Measurements from ENCODE around the gene SPRTN.

Gene SPRTN

DNA sequence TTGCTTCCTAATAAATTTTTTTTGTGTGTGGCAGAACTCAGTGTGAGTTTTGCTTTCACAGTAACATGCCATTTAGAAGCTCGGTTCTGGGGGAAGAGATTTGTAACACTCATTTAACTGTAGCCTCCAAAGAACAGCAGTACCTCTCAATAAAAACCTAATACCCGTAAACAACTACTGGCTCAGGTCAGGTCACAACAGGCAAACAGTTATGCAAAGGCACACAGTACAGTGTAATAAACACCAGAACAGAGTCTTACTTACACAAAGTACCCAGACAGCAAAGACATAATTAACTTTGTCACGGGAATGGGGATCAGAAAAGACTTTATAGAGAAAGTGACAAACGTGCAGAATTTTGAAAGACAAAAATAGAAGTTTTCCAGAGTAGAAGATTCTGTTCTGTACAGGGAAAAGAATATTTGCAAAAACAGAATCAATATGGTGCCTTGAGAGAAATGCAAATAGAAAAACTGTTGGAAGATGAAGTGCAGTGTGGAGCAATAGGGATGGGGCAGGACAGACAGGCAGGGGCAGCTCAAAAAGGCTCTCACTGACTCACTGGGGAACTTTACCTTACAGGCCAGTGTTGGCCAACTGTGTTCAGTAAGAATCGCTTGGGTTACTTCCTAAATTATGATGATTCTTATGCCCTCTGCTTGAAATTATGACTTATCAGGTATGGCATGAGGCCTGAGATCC, 45.2 kb downstream of the SPRTN start:
- no peak for DNase-seq

DNA sequence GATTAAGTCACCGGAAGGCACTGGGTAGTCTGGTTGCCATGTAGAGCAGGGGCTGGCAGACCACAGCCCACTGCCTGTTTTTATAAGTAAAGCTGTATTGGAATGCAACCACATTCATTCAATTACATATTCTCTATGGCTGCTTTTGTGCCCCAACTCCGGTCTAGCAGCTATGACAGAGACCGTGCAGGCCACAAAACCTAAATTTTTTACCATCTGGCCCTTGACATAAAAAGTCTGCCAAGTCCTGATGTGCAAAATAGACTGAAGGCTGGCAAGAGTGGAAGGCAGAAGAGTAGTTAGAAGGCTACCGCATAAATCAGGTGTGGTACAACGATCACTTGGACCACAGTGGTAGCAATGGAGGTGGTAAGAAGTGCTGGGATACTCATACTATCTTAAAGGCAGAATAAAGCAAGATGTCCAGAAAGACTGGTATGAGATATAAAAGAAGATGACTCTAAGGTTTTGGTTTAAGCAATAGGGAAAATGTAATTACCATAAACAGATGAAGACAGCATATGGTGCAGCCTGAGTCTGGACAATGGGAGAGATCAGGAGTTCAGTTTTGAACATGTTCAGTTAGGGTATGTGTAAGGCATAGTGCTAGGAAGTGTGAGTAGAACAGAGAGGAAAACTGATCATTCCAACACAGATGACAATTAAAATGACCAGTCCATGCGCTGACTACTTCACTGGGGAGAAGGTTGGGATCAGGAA, 46.8 kb downstream of the SPRTN start:
- DNase-seq, result no peak

DNA sequence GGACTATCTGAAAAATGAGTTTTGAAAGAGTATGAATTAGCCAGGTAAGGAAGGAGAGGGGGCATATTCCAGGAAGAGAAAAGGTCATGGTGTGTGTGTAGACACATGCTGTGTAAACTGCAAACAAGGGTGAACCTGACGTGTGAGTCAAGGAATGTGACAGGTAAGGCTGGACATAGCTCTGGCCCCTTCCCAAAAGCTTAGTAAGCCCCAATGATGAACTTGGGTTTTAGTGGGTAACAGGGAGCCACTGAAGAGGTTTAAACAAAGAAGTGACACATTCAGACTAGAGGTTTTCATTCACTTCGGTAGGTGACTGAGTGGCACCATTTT, 47.3 kb downstream of the SPRTN start:
- no peak for DNase-seq

DNA sequence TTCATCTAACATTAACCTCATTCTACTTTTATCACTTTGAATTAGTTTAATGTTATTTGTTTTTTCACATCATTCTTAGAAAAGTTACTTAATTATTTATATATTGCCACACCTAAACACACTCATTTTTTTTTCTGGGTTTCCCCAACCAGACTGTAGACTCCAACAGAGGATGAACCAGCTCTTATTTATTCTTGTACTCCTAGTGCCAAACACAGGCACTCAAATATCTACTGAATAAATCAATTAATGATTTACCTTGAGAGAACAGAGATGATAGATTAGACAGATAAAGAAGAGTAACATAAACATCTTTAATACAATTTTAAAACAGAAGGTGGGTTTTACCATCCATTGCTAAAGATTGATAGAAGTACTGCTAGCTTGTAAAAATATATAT, 48.4 kb downstream of the SPRTN start:
- no peak for DNase-seq

DNA sequence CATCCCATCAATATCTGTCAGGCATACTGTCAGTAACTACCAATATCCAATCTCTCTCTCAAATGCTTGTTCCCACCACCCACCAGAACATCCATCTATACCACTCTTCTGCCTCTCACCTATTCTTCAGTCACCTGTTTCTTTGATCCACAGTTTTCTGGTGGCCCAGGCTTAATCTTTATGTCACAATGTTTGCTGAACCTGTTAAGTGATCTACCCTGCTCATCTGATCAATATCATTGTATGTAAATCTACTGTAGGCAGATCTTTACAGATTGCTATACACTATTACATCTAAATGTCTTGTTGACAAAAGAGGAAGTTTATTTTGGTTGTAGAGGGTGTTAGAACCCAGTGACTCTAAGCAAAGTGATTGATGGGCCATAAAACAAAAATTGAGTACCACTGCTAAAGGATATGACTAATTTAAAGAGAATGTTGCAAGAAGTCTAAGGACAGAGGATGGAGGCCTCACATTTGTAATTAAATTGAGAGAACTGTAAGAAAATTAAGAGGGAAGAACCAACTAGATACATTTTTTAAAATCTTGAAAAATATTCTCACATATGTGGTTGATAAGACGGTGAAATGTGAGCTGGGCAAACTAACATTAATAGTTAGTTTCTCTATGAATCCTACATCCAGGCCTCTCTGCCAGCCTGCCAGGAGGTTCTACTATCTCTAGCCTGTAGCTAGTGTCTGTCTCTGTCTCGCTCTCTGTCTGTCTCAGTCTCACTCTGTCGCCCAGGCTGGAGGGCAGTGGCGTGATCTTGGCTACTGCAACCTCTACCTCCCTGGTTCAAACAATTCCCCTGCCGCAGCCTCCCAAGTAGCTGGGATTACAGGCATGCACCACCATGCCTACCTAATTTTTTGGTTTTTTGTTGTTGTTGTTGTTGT, 49.9 kb downstream of the SPRTN start:
- no peak for DNase-seq

DNA sequence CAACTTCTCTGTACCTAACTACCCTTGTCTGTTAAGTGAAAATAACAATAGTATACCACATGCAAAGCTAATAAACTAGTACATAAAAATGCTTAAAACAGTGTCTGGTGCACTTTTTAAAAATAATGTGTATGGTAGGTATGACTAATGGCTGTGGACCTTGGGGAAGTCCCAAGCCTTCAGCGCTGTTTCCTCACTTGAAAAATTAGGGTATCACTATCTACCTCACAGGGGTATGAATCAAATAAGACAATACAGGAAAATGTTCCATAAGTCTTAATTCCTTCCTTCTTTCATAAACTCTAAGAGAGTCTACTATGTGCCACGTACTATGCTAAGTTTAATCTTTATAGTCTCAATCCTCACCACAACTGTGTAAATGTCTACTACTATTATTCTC, 52.0 kb downstream of the SPRTN start:
- no peak for DNase-seq

DNA sequence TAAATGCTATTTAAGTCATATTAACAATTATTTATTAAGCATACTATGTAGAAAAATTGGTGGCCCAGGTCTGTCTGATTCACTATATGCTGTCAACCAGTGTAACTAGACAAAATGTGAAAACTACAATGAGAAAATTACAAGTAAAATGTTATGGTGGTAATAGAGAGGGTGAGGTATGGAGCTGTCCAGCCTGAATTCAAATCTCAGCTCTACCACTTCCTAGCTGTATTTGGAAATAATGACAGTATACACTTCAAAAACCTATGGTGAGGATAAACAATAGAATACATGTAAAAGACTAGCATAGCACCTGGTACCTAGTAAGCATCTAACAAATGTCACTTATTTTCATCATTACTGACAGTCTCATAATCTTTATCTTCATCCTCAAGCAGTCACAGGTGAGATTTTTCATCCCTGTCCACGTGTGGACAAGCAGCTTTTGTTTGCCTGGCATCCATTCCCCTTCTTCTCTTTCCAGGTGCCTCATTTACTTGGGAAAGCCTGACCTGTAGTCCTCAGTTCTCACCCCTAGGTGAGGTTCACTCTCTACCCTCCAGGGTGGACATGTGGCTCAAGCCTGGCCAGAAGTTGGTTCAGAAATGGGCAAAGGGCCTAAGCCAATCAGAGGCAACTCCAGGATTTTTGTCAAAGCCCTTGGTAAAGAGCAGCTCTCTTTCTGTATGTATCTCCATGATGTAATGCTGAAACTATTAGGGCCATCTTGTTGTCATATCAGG, 54.5 kb downstream of the SPRTN start:
- DNase-seq, result no peak

DNA sequence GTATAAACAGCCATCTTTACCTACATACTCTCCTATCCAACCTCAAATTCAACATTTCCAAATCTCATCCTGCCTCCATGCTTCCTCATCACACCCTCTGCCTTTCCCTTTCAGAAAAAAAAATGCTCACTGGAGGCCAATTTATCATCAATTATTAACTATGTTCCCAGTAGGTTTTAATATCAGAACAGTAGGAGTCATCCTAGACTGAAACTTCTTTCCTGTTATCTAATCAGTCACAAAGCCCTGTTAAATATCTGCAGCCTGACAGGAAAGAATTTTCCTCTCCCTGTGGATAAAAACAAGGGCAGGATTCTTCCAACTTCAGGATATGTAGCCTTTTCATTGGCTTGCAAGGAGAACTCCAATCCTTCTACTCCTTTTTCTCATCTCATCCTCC, 55.6 kb downstream of the SPRTN start:
- DNase-seq, result no peak

DNA sequence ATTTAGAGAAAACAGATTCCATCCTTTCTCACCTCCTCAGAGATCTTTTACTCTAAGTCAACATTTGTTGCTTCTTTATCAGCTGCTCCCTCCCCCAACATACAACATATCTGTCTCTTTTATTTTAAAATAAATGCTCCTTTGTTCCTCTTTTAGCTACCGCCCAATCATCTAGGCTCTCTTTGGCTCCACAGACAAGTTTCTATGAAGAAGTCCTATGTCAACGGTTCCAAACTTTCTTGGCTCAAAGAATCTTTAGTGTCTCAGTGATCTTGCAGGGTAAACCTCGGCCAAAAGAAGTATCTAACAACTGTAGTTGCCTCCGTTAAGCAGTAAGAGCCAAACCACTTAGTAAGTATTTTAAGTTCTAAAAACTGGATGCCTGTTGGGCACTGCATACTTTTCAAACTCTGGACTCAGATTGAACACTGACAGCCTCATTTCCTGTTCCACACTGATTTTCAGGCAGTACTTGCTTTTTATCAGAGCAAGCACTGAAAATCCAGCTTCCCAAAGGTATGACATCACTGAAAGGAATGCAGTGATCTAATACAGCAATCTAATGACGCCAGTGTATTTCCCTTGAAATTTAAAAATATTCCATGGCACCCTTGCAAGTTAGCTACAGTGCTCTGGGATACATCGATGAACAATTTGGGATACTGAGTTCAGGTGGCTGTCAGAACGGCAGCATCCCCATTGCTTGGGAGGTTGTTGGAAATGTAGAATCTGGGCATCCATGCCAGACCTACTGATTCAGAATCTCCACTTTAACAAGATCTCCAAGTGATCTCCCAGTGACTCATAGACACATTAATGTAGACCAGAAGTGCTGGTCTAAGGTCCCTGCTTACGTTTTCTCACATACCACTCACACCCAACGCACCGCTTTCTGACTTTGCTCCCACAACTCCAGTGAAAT, 57.2 kb downstream of the SPRTN start:
- DNase-seq, result no peak

DNA sequence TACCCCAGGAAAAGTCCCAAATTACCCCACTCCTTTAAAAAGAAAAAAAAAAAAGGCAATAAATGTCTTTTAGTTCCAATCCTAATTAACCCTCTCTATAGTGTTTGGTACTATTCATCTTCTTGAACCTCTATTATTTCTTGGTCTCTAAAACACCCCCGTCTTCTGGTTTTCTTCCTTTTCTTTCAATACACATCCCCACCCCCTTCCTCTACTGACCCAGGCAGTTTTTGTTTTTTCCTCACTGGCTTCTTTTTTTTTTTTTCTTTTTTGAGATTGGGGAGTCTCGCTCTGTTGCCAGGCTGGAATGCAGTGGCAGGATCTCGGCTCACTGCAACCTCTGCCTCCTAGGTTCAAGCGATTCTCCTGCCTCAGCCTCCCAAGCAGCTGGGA, 57.9 kb downstream of the SPRTN start:
- no peak for DNase-seq

DNA sequence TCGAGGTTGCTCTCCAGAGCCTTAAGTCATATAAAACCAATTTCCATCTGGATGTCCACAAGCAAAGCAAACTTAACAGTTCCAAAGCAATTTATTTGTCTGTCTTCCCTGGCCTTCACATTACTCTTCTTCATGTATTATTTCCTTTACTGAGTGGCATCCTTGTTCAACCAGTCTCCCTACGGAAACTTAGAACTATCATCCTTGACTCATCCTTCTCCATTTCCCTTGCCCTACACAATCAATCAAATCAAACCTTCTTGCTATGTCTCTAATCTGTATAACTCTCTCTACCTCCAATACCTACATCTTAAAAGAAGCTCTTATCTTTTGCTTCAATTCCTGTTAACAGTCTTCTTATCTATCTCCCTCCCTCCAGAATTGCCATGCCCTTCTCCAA, 58.5 kb downstream of the SPRTN start:
- DNase-seq, result no peak

DNA sequence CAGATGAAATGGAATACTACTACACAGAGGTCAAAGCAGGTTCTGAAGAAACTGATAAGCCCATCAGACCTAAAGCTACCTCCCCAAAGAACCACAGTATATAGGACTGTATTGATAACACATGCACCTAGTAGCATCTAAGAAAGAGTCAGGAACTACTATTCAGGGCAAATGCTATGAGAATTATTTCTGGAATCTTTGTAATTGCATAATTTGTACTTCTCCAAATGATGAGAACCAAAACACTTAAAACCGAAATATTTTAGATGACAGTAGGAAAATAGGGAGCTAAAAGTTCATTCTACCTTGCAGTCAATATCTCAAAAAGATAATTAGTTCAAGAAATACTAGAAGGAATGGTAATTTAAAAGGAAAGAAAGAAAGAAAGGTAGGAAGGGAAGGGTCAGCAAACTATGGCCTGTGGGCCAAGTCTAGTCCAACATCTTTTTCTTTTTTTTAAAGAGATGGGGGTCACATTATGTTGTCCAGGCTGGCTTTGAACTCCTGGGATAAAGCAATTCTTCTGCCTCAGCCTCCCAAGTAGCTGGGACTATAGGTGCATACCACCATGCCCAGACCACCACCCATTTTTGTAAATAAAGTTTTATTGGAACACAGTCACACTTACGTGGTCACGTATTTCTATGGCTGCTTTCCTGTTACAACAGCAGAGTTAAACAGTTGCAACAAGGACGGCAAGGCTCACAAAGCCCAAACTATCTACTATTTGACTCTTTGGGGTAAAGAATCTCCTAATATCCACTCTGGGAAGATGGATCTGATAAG, 60.0 kb downstream of the SPRTN start:
- no peak for DNase-seq

DNA sequence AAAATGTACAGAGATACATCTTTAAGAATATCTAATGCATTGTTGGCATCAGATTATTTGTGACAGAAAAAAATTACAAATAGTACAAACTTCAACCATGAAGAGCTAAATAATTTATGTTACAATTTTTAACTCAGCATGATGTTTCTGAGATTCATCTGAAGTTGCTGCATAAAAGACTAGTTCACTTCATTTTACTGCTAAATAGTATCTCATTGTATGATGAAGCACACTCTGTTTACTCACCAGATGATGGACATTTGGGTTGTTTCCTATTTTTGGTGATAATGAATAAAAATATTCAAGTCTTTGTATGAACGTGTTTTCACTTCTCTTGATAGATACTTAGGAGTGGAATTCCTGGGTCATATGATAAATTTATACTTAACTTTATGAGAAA, 63.4 kb downstream of the SPRTN start:
- DNase-seq, result no peak

DNA sequence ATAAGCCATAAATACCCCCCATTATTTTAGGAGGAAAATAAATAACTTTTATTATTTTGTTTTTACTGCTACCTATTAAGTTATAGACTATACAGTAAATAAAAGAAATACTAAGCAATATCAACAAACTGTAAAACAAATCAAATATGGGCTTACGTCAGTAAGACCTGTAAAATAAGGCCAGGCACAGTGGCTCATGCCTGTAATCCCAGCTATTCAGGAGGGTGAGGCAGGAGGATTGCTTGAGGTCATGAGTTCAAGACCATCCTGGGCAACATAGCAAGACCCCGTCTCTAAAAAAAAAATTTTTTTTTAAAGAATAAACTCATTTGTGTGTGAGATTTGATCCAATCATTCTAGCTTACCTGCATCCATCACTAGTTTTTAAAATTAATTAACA, 66.2 kb downstream of the SPRTN start:
- no peak for DNase-seq
